GM19452 (cell line): ENCODE measurements around the gene FRMD8.

ENCODE experiments used
- ATAC-seq: cut with Tn5 transposase; IDR thresholded peaks from one replicate; pipeline ENCODE4 v1.9.1; 2021; ENCODE audit not compliant: unreplicated experiment

Gene FRMD8

GRCh38 chr11:65424205-65425104 lies 38.0 kb downstream of the FRMD8 start:
- no peak for ATAC-seq

- no peak for ATAC-seq
These were observed 38.9 kb downstream of the FRMD8 start for GRCh38 chr11:65425105-65425970.

- no peak for ATAC-seq
These were observed 39.8 kb downstream of the FRMD8 start for GRCh38 chr11:65425971-65426838.

GRCh38 chr11:65426839-65427690 lies 40.6 kb downstream of the FRMD8 start:
- no peak for ATAC-seq

- ATAC-seq, result no peak
These were observed 41.5 kb downstream of the FRMD8 start for GRCh38 chr11:65427691-65428577.

- ATAC-seq, result no peak
These were observed 42.2 kb downstream of the FRMD8 start for GRCh38 chr11:65428578-65429067.

- ATAC-seq, result no peak
These were observed 42.7 kb downstream of the FRMD8 start for GRCh38 chr11:65429068-65429681.

- no peak for ATAC-seq
These were observed 43.4 kb downstream of the FRMD8 start for GRCh38 chr11:65429724-65430405.

- no peak for ATAC-seq
These were observed 44.2 kb downstream of the FRMD8 start for GRCh38 chr11:65430406-65431217.

GRCh38 chr11:65431451-65432099 lies 45.1 kb downstream of the FRMD8 start:
- ATAC-seq, result no peak

- ATAC-seq, result no peak
These were observed 45.7 kb downstream of the FRMD8 start for GRCh38 chr11:65432100-65432650.

GRCh38 chr11:65432686-65433582 lies 46.5 kb downstream of the FRMD8 start:
- ATAC-seq, result no peak

GRCh38 chr11:65433657-65434056 lies 47.2 kb downstream of the FRMD8 start:
- ATAC-seq, result no peak

- no peak for ATAC-seq
These were observed 47.7 kb downstream of the FRMD8 start for GRCh38 chr11:65434057-65434666.
